GM12873 (cell line): Measurements from ENCODE around the gene P2RY12.

ENCODE experiments used
- TF ChIP-seq, protein P1 (sequence below): IDR thresholded peaks from 2 replicates; pipeline ENCODE4 v1.5.1; 2012; ENCODE audit warnings: low read depth, mild to moderate bottlenecking, moderate library complexity, low read length, control low read depth; ENCODE audit not compliant: insufficient read depth; ENCODE audit errors: missing control alignments

P2RY12 gene

DNA sequence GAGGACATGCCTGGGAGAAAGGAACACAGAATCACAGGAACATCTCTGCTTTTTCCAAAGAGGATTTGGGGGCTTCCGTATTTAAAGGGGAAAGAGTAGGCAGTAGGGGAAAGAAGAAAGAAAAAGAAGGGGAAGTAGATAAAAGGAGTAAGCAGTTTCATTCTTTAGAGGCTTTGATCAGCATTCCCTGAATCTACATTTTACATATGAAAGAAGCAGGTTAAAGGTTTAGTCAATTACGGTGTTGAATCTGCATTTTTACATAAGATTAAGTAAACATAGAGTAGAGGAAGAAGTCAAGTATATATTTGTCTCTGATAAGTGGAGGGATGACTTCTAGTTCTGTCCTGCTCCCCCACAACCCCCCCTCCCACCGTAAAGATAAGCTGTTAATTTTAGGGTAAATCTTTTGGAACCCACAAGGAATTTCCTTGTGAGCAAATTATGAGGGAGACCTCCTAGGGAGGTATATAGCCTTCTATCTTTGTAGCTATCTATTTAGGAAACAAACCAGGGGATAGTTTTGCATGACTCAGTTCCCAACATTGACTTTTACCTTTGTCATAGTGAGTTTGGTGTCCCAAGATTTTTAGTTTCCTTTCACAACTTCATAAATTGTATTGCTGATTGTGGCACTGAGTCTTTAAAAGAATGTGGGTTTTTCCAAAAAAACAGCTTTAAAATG lies 8.7 kb upstream of the P2RY12 start:
- TF ChIP-seq, protein P1, sequence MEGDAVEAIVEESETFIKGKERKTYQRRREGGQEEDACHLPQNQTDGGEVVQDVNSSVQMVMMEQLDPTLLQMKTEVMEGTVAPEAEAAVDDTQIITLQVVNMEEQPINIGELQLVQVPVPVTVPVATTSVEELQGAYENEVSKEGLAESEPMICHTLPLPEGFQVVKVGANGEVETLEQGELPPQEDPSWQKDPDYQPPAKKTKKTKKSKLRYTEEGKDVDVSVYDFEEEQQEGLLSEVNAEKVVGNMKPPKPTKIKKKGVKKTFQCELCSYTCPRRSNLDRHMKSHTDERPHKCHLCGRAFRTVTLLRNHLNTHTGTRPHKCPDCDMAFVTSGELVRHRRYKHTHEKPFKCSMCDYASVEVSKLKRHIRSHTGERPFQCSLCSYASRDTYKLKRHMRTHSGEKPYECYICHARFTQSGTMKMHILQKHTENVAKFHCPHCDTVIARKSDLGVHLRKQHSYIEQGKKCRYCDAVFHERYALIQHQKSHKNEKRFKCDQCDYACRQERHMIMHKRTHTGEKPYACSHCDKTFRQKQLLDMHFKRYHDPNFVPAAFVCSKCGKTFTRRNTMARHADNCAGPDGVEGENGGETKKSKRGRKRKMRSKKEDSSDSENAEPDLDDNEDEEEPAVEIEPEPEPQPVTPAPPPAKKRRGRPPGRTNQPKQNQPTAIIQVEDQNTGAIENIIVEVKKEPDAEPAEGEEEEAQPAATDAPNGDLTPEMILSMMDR = no peak

DNA sequence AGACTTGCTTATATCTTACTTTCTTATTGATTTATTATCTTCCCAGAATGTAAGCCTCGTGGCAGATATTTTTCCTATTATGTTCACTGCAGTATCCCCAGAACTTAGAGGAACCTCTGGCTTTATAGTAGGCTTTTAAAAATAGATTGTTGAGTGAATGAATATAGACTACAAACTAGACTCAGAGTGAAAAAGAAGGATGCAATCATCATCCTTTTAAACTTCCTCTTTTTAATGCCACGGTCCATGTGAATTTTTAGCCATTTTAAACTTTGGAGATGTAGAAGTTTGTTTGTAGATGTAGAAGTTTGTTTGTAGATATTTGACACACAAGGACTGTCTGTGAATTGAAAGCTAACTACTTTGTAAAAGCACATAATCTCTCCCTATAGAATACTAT lies 7.2 kb upstream of the P2RY12 start:
- TF ChIP-seq, protein P1 = no peak

- TF ChIP-seq, protein P1 = no peak
These were observed 3.3 kb upstream of the P2RY12 start for GRCh38 chr3:151387842-151388241.

DNA sequence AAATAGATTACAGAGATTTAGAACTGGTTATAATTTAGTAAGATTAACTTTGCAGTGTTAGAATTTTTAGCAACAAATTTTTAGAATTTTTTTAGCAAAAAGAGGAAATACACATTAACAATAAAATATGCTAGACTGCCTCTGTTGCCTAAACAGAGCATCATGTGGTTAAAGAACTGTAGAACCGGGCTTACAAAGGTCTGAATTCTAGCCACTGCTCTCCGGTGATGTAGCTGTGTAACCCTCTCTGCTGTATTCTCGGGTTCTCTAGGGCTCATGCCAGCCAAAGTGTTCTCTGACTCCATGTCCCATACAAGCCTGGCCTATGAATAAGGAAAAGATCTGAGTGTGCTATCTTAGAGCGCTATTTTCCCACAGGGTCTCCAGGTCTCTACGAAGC lies 2.9 kb upstream of the P2RY12 start:
- TF ChIP-seq, protein P1 = no peak

GRCh38 chr3:151386056-151386455 lies 1.5 kb upstream of the P2RY12 start:
- TF ChIP-seq, protein P1 = no peak

DNA sequence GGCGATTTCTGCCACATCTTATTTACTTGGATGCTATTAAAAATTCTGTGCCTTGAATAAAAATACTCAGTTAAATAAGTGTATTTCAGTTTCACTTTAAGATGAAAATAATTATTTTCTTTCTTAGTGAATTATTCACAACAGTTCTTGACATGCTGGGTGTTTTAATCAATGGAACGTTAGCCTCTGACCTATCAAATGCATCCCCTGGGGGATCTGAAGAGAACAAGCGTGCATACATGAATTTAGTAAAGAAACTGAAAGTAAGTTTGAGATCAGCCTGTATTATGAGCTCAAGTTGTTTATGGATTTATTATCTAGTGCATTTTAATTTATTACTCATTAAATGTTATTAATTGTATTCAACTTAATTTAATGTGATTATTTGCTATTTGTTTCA lies 597 bp downstream of the P2RY12 start:
- TF ChIP-seq, protein P1 = no peak

- TF ChIP-seq, protein P1 = no peak
These were observed 1.4 kb downstream of the P2RY12 start for GRCh38 chr3:151383111-151383510.
